ENCODE results near the gene CCDC40.

GRCh38 chr17:80096561-80097021, 60.1 kb downstream of the CCDC40 start:
- no peak for TF ChIP-seq POLR2A (IDR thresholded peaks at IDR 0.05)
- no peak for TF ChIP-seq CTCF (IDR thresholded peaks at IDR 0.05)

Measured in body of pancreas (tissue), 4 donors.